Motor neuron (in vitro differentiated cells): ENCODE results near the gene ZNF207. TPM values are rescaled to one million over a fixed set of nuclear protein-coding genes. Genes with fewer than 3 reads are reported as not detected.

Experiments used
- ATAC-seq, 8 experiments: fragments of 200-7000 bp; cut with Tn5 transposase; replicated peaks in 6 of 8; 2 replicates each; pipeline ENCODE4 v1.8.0; 2021; ENCODE audit warnings: mild to moderate bottlenecking in 8 of 8, moderate library complexity in 8 of 8
- H3K27ac ChIP-seq, 2 donors: fragments of 250-450 bp; sonication (Bioruptor Pico); 2 replicates each; pipeline ENCODE4 v1.9.0; 2021; ENCODE audit warnings: antibody characterized with exemption in 2 of 2, mild to moderate bottlenecking in 2 of 2, moderate library complexity in 1 of 2
- H3K4me1 ChIP-seq, 2 donors: fragments of 250-450 bp; sonication (Bioruptor Pico); replicated peaks in 1 of 2; 2 replicates each; pipeline ENCODE4 v1.6.1; 2021; ENCODE audit warnings: antibody characterized with exemption in 2 of 2, mild to moderate bottlenecking in 2 of 2, moderate library complexity in 1 of 2
- H3K4me3 ChIP-seq, 5 donors: fragments of 250-450 bp; sonication (Bioruptor Pico); 2 replicates each; pipeline ENCODE4 v1.9.0; 2021; ENCODE audit warnings: antibody characterized with exemption in 5 of 5, mild to moderate bottlenecking in 5 of 5, moderate library complexity in 4 of 5
- WGBS, 10 experiments: fragments of 450-650 bp; shearing (Covaris generic); methylation state at CpG; one replicate each; pipeline ENCODE4 v1.0.0; 2022; 5-methylcytosine and 5-hydroxymethylcytosine counted together
- in situ Hi-C, 9 experiments: fragments of 400-800 bp; cut with MboI; loops; one replicate each; pipeline ENCODE4 v1.15.0; 2021; ENCODE audit warnings: low sequenced_read_pairs in 9 of 9, low pct_unique_long_range_greater_than_20kb in 2 of 9; ENCODE audit not compliant: unreplicated experiment in 9 of 9
- total RNA-seq, 8 experiments: library from RNA; unstranded; fragments of 300-600 nt; gene quantifications; 2 replicates each; pipeline versions ENCODE4 v1.2.3 to v1.2.4, GENCODE V29; 2022

Gene ZNF207
- total RNA-seq, 8 experiments from 2014 or later = 83.6 to 304 (median 143) TPM

GRCh38 chr17:32426894-32427293 is 76.9 kb downstream of the ZNF207 start:
- in situ Hi-C loops = no loop called here
- H3K4me3 ChIP-seq = no peak overlapping the region
- no peak for ATAC-seq
- H3K4me1 ChIP-seq = no peaks in the 10 kb centered on the region
- WGBS, 10 experiments = 36 to 81% (median 71%) methylated on average over 3 to 4 of the region's 4 CpGs; no CpG with 5 or more reads in 2 of the 10 experiments
- no peak overlapping the region for H3K27ac ChIP-seq

DNA sequence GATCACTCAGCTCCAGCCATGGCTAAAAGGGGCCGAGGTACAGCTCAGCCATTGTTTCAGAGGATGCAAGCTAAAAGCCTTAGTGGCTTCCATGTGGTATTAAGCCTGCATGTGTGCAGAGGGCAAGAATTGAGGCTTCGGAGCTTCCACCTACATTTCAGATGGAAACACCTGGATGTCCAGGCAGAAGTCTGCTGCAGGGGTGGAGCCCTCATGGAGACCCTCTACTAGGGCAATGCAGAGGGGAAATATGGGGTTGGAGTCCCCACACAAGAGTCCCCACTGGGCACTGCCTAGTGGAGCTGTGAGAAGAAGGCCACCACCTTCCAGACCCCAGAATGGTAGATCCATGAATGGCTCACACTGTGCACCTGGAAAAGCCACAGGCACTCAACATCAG is 79.6 kb downstream of the ZNF207 start:
- no peak for ATAC-seq
- Histone ChIP-seq H3K27ac (no peak overlapping the region), H3K4me1 (no peaks in the 10 kb centered on the region), H3K4me3 (no peak overlapping the region)
- 60 to 100% (median 83%) methylated on average over 1 to 2 of the region's 2 CpGs; no CpG with 5 or more reads in 5 of the 10 experiments for WGBS, 10 experiments
- in situ Hi-C loops = no loop called here

Other genes with a start within 250 kb of the ZNF207 start
- 10 to 100 TPM; 21.3 to 64.4 (median 52.9) TPM for gene RHOT1, start 207.7 kb upstream of the ZNF207 start, total RNA-seq
- gene RHBDL3, start 84.3 kb upstream of the ZNF207 start, total RNA-seq = 100 to 1,000 TPM in 1 of 8 experiments, 10 to 100 TPM in 5, 1 to 10 TPM in 2; 3.2 to 142 (median 19.9) TPM
- 10 to 100 TPM; 12.3 to 41.5 (median 35.2) TPM for gene C17orf75, start 8.0 kb upstream of the ZNF207 start, total RNA-seq
- 10 to 100 TPM; 28.6 to 96.2 (median 59.2) TPM for gene PSMD11, start 94.4 kb downstream of the ZNF207 start, total RNA-seq
- gene CDK5R1, start 136.8 kb downstream of the ZNF207 start, total RNA-seq = 10 to 100 TPM in 5 of 8 experiments, 1 to 10 TPM in 3; 1.3 to 64.0 (median 41.4) TPM